SK-N-SH treated with all-trans-retinoic acid at 6 μM for 48 hours (cell line): ENCODE results near the gene EDA.

ENCODE experiments used
- ATAC-seq: fragments of 200-7000 bp; cut with Tn5 transposase; 3 replicates; pipeline ENCODE4 v1.9.1; 2020; ENCODE audit warnings: mild to moderate bottlenecking, moderate library complexity
- ARNTL ChIP-seq: fragments of 450-650 bp; formaldehyde crosslinking; IDR thresholded peaks from 2 replicates; pipeline ENCODE4 v1.5.0; 2020; ENCODE audit warnings: low read depth, mild to moderate bottlenecking, moderate library complexity, borderline replicate concordance
- BACH2 ChIP-seq: fragments of 250-450 bp; sonication (Bioruptor Pico); IDR thresholded peaks from 2 replicates; pipeline ENCODE4 v1.9.0; 2021; ENCODE audit warnings: mild to moderate bottlenecking, borderline replicate concordance
- ESRRG ChIP-seq: fragments of 250-450 bp; sonication (Bioruptor Pico); IDR thresholded peaks from 2 replicates; pipeline ENCODE4 v1.6.1; 2021; ENCODE audit warnings: mild to moderate bottlenecking
- GLIS3 ChIP-seq: fragments of 250-450 bp; sonication (Bioruptor Pico); IDR thresholded peaks from 2 replicates; pipeline ENCODE4 v1.5.0; 2020; ENCODE audit warnings: mild to moderate bottlenecking, moderate library complexity
- ISL1 ChIP-seq: fragments of 250-450 bp; sonication (Bioruptor Pico); IDR thresholded peaks from 2 replicates; pipeline ENCODE4 v2.1.2; 2022; ENCODE audit warnings: mild to moderate bottlenecking, moderate library complexity
- OSR1 ChIP-seq: fragments of 250-450 bp; sonication (Bioruptor Pico); IDR thresholded peaks from 2 replicates; pipeline ENCODE4 v1.8.0; 2022; ENCODE audit warnings: moderate library complexity, mild to moderate bottlenecking, inconsistent platforms
- PPARA ChIP-seq: fragments of 250-450 bp; sonication (Bioruptor Pico); IDR thresholded peaks from 2 replicates; pipeline ENCODE4 v1.5.0; 2020; ENCODE audit warnings: mild to moderate bottlenecking, borderline replicate concordance
- RARB ChIP-seq: fragments of 250-450 bp; sonication (Bioruptor Pico); IDR thresholded peaks from 2 replicates; pipeline ENCODE4 v1.8.0; 2021; ENCODE audit warnings: mild to moderate bottlenecking, moderate library complexity
- SNAI2 ChIP-seq: fragments of 250-450 bp; sonication (Bioruptor Pico); IDR thresholded peaks from 2 replicates; pipeline ENCODE4 v1.5.0; 2020; ENCODE audit warnings: mild to moderate bottlenecking, moderate library complexity
- TCF4 ChIP-seq: fragments of 250-450 bp; sonication (Bioruptor Pico); IDR thresholded peaks from 2 replicates; pipeline ENCODE4 v1.8.0; 2021; ENCODE audit warnings: mild to moderate bottlenecking, moderate library complexity, borderline replicate concordance
- TOX ChIP-seq: fragments of 250-450 bp; sonication (Bioruptor Pico); IDR thresholded peaks from 2 replicates; pipeline ENCODE4 v1.8.0; 2021; ENCODE audit warnings: mild to moderate bottlenecking, moderate library complexity, borderline replicate concordance
- ZC3H10 ChIP-seq: fragments of 250-450 bp; sonication (Bioruptor Pico); IDR thresholded peaks from 2 replicates; pipeline ENCODE4 v1.5.1; 2021; ENCODE audit warnings: mild to moderate bottlenecking, moderate library complexity
- ZFP30 ChIP-seq: fragments of 450-650 bp; formaldehyde crosslinking; IDR thresholded peaks from 2 replicates; pipeline ENCODE4 v1.5.0; 2022; ENCODE audit warnings: mild to moderate bottlenecking, moderate library complexity
- ZNF565 ChIP-seq: fragments of 450-650 bp; formaldehyde crosslinking; conservative IDR thresholded peaks from 2 replicates; pipeline ENCODE4 v1.5.0; 2020; ENCODE audit warnings: low read depth, mild to moderate bottlenecking, moderate library complexity
- ZNF8 ChIP-seq: fragments of 450-650 bp; formaldehyde crosslinking; IDR thresholded peaks from 2 replicates; pipeline ENCODE4 v1.5.0; 2020; ENCODE audit warnings: mild to moderate bottlenecking, moderate library complexity
- TF ChIP-seq, protein P1 (sequence below): fragments of 250-450 bp; sonication (Bioruptor Pico); IDR thresholded peaks from 2 replicates; pipeline ENCODE4 v1.5.1; 2021; ENCODE audit warnings: mild to moderate bottlenecking, moderate library complexity
- TF ChIP-seq, protein P2 (sequence below): fragments of 250-450 bp; sonication (Bioruptor Pico); IDR thresholded peaks from 2 replicates; pipeline ENCODE4 v1.8.0; 2021; ENCODE audit warnings: low read depth, mild to moderate bottlenecking, moderate library complexity, borderline replicate concordance
- TF ChIP-seq, protein P3 (sequence below): fragments of 250-450 bp; sonication (Bioruptor Pico); IDR thresholded peaks from 2 replicates; pipeline ENCODE4 v1.8.0; 2020; ENCODE audit warnings: mild to moderate bottlenecking, moderate library complexity, borderline replicate concordance
- TF ChIP-seq, protein P4 (sequence below): fragments of 250-450 bp; sonication (Bioruptor Pico); IDR thresholded peaks from 2 replicates; pipeline ENCODE4 v1.5.0; 2020; ENCODE audit warnings: mild to moderate bottlenecking, moderate library complexity
- TF ChIP-seq, protein P5 (sequence below): fragments of 250-450 bp; sonication (Bioruptor Pico); IDR thresholded peaks from 2 replicates; pipeline ENCODE4 v1.5.1; 2020; ENCODE audit warnings: low read depth, mild to moderate bottlenecking, moderate library complexity

The EDA gene

DNA sequence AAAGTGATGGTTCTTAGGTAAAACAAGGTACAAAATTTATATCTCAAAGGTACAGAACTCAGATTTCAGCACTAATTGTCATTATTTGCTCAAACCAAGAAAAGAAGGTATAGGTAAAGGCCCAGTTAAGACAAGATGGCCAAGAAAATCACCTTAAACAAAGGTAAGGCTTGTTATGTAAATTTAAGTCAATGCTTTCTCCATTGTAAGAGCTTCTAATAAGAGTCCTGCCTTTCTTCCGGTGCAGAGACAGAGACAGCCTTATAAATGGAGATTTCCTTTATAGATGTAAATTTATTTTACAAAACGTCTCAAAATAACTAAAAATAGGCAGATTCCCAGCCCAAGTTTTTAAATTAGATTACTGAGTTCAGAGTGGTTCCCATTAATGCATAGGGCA, 89.9 kb downstream of the EDA start:
- no peak for ATAC-seq
- TF ChIP-seq TOX (CRISPR knock-in tag) (no peak), ZNF565 (no peak), PPARA (CRISPR knock-in tag) (no peak), RARB (CRISPR knock-in tag) (no peak), SNAI2 (CRISPR knock-in tag) (no peak), ARNTL (no peak), GLIS3 (no peak), OSR1 (CRISPR knock-in tag) (no peak)
- TF ChIP-seq, protein P1, sequence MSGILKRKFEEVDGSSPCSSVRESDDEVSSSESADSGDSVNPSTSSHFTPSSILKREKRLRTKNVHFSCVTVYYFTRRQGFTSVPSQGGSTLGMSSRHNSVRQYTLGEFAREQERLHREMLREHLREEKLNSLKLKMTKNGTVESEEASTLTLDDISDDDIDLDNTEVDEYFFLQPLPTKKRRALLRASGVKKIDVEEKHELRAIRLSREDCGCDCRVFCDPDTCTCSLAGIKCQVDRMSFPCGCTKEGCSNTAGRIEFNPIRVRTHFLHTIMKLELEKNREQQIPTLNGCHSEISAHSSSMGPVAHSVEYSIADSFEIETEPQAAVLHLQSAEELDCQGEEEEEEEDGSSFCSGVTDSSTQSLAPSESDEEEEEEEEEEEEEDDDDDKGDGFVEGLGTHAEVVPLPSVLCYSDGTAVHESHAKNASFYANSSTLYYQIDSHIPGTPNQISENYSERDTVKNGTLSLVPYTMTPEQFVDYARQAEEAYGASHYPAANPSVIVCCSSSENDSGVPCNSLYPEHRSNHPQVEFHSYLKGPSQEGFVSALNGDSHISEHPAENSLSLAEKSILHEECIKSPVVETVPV, result no peak
- TF ChIP-seq, protein P2, sequence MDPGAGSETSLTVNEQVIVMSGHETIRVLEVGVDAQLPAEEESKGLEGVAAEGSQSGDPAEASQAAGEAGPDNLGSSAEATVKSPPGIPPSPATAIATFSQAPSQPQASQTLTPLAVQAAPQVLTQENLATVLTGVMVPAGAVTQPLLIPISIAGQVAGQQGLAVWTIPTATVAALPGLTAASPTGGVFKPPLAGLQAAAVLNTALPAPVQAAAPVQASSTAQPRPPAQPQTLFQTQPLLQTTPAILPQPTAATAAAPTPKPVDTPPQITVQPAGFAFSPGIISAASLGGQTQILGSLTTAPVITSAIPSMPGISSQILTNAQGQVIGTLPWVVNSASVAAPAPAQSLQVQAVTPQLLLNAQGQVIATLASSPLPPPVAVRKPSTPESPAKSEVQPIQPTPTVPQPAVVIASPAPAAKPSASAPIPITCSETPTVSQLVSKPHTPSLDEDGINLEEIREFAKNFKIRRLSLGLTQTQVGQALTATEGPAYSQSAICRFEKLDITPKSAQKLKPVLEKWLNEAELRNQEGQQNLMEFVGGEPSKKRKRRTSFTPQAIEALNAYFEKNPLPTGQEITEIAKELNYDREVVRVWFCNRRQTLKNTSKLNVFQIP (CRISPR knock-in tag), result no peak
- TF ChIP-seq, protein P3, sequence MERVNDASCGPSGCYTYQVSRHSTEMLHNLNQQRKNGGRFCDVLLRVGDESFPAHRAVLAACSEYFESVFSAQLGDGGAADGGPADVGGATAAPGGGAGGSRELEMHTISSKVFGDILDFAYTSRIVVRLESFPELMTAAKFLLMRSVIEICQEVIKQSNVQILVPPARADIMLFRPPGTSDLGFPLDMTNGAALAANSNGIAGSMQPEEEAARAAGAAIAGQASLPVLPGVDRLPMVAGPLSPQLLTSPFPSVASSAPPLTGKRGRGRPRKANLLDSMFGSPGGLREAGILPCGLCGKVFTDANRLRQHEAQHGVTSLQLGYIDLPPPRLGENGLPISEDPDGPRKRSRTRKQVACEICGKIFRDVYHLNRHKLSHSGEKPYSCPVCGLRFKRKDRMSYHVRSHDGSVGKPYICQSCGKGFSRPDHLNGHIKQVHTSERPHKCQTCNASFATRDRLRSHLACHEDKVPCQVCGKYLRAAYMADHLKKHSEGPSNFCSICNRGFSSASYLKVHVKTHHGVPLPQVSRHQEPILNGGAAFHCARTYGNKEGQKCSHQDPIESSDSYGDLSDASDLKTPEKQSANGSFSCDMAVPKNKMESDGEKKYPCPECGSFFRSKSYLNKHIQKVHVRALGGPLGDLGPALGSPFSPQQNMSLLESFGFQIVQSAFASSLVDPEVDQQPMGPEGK, result no peak
- TF ChIP-seq, protein P4, sequence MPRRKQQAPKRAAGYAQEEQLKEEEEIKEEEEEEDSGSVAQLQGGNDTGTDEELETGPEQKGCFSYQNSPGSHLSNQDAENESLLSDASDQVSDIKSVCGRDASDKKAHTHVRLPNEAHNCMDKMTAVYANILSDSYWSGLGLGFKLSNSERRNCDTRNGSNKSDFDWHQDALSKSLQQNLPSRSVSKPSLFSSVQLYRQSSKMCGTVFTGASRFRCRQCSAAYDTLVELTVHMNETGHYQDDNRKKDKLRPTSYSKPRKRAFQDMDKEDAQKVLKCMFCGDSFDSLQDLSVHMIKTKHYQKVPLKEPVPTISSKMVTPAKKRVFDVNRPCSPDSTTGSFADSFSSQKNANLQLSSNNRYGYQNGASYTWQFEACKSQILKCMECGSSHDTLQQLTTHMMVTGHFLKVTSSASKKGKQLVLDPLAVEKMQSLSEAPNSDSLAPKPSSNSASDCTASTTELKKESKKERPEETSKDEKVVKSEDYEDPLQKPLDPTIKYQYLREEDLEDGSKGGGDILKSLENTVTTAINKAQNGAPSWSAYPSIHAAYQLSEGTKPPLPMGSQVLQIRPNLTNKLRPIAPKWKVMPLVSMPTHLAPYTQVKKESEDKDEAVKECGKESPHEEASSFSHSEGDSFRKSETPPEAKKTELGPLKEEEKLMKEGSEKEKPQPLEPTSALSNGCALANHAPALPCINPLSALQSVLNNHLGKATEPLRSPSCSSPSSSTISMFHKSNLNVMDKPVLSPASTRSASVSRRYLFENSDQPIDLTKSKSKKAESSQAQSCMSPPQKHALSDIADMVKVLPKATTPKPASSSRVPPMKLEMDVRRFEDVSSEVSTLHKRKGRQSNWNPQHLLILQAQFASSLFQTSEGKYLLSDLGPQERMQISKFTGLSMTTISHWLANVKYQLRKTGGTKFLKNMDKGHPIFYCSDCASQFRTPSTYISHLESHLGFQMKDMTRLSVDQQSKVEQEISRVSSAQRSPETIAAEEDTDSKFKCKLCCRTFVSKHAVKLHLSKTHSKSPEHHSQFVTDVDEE (CRISPR knock-in tag), result no peak
- TF ChIP-seq, all 23 proteins: peak for 0

DNA sequence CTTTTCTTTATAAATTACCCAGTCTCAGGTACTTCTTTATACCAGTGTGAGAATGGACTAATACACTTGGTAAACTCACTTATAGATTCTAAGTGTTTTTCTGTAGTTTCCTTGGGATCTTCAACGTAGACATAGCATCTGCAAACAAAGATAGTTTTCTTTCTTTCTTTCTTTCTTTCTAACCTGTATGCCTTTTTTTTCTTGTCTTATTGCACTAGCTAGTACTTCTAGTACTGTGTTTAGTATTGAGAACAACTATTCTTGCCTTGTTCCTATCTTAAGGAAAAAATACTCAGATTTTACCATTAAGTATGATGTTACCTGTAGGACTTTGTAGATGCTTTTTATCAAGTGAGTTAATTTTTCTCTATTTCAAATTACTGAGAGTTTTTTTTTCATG, 102.2 kb downstream of the EDA start:
- ATAC-seq, result no peak
- TF ChIP-seq ZC3H10 (CRISPR knock-in tag), result no peak
- TF ChIP-seq ZNF8 (CRISPR knock-in tag), result 0 out of 2 replicates have a peak, but pooled peaks have one; percentile 28

DNA sequence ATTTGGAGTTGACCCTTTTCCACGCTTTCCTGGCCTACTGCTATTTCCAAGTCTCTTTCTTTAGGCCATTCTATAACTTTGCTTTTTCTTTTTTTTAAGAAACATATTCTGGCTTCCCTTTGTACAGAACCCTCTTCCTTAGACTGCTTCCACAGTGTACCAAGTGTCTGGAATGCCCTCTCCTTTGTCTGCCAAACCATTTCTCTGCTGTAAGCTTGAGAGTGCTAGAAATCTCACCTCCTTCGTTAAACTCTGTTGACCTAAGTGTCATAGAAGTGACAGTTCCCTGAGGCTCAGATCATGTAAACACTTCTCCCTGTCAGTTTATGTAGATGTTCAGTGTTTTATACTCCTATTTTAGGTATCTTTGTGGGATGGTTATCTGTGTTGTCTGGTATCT, 108.4 kb downstream of the EDA start:
- TF ChIP-seq, protein P5, sequence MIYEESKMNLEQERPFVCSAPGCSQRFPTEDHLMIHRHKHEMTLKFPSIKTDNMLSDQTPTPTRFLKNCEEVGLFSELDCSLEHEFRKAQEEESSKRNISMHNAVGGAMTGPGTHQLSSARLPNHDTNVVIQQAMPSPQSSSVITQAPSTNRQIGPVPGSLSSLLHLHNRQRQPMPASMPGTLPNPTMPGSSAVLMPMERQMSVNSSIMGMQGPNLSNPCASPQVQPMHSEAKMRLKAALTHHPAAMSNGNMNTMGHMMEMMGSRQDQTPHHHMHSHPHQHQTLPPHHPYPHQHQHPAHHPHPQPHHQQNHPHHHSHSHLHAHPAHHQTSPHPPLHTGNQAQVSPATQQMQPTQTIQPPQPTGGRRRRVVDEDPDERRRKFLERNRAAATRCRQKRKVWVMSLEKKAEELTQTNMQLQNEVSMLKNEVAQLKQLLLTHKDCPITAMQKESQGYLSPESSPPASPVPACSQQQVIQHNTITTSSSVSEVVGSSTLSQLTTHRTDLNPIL, result no peak
- no peak for TF ChIP-seq BACH2 (CRISPR knock-in tag)
- no peak for TF ChIP-seq GLIS3
- no peak for TF ChIP-seq RARB (CRISPR knock-in tag)
- TF ChIP-seq TCF4 (CRISPR knock-in tag), result no peak
- no peak for TF ChIP-seq ISL1
- no peak for TF ChIP-seq ZNF8 (CRISPR knock-in tag)
- TF ChIP-seq, protein P1, result no peak
- no peak for TF ChIP-seq ESRRG (CRISPR knock-in tag)
- no peak for TF ChIP-seq ZFP30
- no peak for ATAC-seq
